Measurements from ENCODE around the gene TTLL7. TPM values are rescaled to one million over a fixed set of nuclear protein-coding genes. Genes with fewer than 3 reads are reported as not detected.

The TTLL7 gene
- polyA plus RNA-seq, 2 of the 4 experiments (the other 2 are of a cell fraction): 1.6 to 5.7 TPM

- TF ChIP-seq ESRRA (IDR thresholded peaks at IDR 0.05; ENCODE audit: borderline replicate concordance, low read length) (no peak), HOXA7 (CRISPR knock-in tag; IDR thresholded peaks at IDR 0.05) (no peak), RAD21 (conservative IDR thresholded peaks at IDR 0.05 in 1 of 2, IDR thresholded peaks at IDR 0.05 in 1 of 2) (no peak), ZC3H11A (IDR thresholded peaks at IDR 0.05) (no peak), FOXS1 (CRISPR knock-in tag; IDR thresholded peaks at IDR 0.05) (no peak), FOSB (CRISPR knock-in tag; IDR thresholded peaks at IDR 0.05) (no peak), RFX5 (IDR thresholded peaks at IDR 0.05) (no peak), BHLHE40 (IDR thresholded peaks at IDR 0.05; ENCODE audit: low read depth, low read length) (no peak), CBX8 (IDR thresholded peaks at IDR 0.05) (no peak), ZSCAN20 (CRISPR knock-in tag; IDR thresholded peaks at IDR 0.05) (no peak), RARB (CRISPR knock-in tag; IDR thresholded peaks at IDR 0.05) (no peak), NR3C1 (IDR thresholded peaks at IDR 0.05) (no peak), PBX3 (IDR thresholded peaks at IDR 0.05) (no peak), SREBF2 (IDR thresholded peaks at IDR 0.05) (no peak), HOXB5 (CRISPR knock-in tag; IDR thresholded peaks at IDR 0.05) (no peak)
- TF ChIP-seq, protein P1, sequence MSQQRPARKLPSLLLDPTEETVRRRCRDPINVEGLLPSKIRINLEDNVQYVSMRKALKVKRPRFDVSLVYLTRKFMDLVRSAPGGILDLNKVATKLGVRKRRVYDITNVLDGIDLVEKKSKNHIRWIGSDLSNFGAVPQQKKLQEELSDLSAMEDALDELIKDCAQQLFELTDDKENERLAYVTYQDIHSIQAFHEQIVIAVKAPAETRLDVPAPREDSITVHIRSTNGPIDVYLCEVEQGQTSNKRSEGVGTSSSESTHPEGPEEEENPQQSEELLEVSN (IDR thresholded peaks at IDR 0.05; ENCODE audit: borderline replicate concordance, low read depth): no peak
- TF ChIP-seq, protein P2, sequence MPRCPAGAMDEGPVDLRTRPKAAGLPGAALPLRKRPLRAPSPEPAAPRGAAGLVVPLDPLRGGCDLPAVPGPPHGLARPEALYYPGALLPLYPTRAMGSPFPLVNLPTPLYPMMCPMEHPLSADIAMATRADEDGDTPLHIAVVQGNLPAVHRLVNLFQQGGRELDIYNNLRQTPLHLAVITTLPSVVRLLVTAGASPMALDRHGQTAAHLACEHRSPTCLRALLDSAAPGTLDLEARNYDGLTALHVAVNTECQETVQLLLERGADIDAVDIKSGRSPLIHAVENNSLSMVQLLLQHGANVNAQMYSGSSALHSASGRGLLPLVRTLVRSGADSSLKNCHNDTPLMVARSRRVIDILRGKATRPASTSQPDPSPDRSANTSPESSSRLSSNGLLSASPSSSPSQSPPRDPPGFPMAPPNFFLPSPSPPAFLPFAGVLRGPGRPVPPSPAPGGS (IDR thresholded peaks at IDR 0.05): no peak
- DNase-seq (ENCODE audit: low read depth in 1 of 2, low spot score in 1 of 2) (no peak), ATAC-seq (no peak), FAIRE-seq (no peak)
- 19% methylated on average over 5 of the region's 5 CpGs for WGBS (ENCODE audit: missing lambda C conversion rate)
- Histone ChIP-seq H3K4me1 (no peaks in the 10 kb centered on the region), H3K27ac (no peak overlapping the region), H3K4me3 (no peak overlapping the region), H3K9me3 (no peaks in the 10 kb centered on the region), H3K4me2 (no peak overlapping the region)
- ChIA-PET POLR2A (no interaction called here), CTCF (no interaction called here)
These were observed 160.4 kb downstream of the TTLL7 start for GRCh38 chr1:83838573-83838972.

GRCh38 chr1:83836543-83836942 lies 162.4 kb downstream of the TTLL7 start:
- ChIA-PET CTCF (no interaction called here), POLR2A (no interaction called here)
- Histone ChIP-seq H3K9me3 (no peaks in the 10 kb centered on the region), H3K4me2 (no peak overlapping the region), H3K4me1 (no peaks in the 10 kb centered on the region), H3K4me3 (no peak overlapping the region), H3K27ac (no peak overlapping the region)
- TF ChIP-seq ESRRA (IDR thresholded peaks at IDR 0.05; ENCODE audit: borderline replicate concordance, low read length) (no peak), ZFP36 (IDR thresholded peaks at IDR 0.05; ENCODE audit: borderline replicate concordance, partially characterized antibody) (no peak), RFX5 (IDR thresholded peaks at IDR 0.05) (no peak), EHF (CRISPR knock-in tag; IDR thresholded peaks at IDR 0.05) (no peak), HOXA7 (CRISPR knock-in tag; IDR thresholded peaks at IDR 0.05) (no peak), SREBF2 (IDR thresholded peaks at IDR 0.05) (no peak), SMC3 (IDR thresholded peaks at IDR 0.05) (no peak), NPAS2 (CRISPR knock-in tag; IDR thresholded peaks at IDR 0.05; ENCODE audit: borderline replicate concordance) (no peak), NFE2L2 (conservative IDR thresholded peaks at IDR 0.05; ENCODE audit: low read length) (no peak), FOSL2 (IDR thresholded peaks at IDR 0.05) (no peak), FOSL2 (CRISPR knock-in tag; IDR thresholded peaks at IDR 0.05) (no peak), KDM5A (IDR thresholded peaks at IDR 0.05) (no peak), EHMT2 (IDR thresholded peaks at IDR 0.05; ENCODE audit: low read depth) (no peak)
- TF ChIP-seq, protein P3, sequence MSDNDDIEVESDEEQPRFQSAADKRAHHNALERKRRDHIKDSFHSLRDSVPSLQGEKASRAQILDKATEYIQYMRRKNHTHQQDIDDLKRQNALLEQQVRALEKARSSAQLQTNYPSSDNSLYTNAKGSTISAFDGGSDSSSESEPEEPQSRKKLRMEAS (IDR thresholded peaks at IDR 0.05): no peak
- no peak for FAIRE-seq
- ATAC-seq: no peak
- WGBS (ENCODE audit: missing lambda C conversion rate): 20% methylated on average over 2 of the region's 2 CpGs
- no peak for DNase-seq (ENCODE audit: low read depth in 1 of 2, low spot score in 1 of 2)
